ENCODE results near the gene LAMTOR4. TPM values are rescaled to one million over a fixed set of nuclear protein-coding genes. Genes with fewer than 3 reads are reported as not detected.

The LAMTOR4 gene
- total RNA-seq, 1 experiment from 2014 or later: 224 TPM

DNA sequence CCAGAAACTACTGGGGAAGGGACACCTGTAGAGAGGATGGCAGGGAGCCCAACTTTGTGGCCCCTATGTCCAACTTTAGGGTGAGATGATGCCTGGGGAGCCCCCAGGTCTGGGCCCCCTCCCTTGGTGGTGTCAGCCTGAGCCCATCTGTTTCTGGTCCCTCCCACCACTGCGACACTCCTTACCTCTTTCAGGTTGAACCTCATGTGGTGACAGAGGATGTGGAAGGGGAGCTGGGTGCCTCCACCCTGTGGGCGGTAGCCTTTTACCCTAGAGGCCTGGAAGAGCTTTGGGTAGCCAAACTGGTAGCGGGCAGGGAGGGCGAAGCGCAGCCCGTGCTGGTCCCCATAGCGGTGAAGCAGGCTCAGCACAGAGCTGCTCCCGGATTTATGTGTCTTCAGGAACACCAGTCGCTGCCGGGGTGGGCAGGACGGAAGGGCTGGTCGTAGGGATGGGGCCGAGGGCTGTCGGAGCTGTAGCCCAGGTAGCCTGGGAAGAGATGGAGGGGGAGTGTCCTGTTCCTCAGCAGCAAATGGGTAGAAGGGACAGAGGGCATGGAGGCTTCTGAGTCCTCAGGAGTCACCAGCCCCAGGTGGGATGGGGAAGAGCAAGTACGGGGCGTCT lies 17.7 kb downstream of the LAMTOR4 start:
- intact Hi-C loops (cut with micrococcal nuclease; ENCODE audit: unreplicated experiment): no loop called here

GRCh38 chr7:100166970-100167911 lies 18.5 kb downstream of the LAMTOR4 start:
- intact Hi-C loops (cut with micrococcal nuclease; ENCODE audit: unreplicated experiment) (no loop called here), in situ Hi-C loops (cut with HindIII; ENCODE audit: low pct_unique_long_range_greater_than_20kb, low sequenced_read_pairs) (no loop called here)
- CTCF ChIA-PET: no interaction called here
- H3K36me3 ChIP-seq (ENCODE audit: control insufficient read depth, insufficient read depth, low read length): no peaks in the 10 kb centered on the region
- POLR2A ChIA-PET: no interaction called here
- ATAC-seq (no peak), DNase-seq (ENCODE audit: low read depth, low spot score) (no peak)
- peak overlapping the region; percentile 39 to 71; a peak in 3 of 4 replicates for H3K4me3 ChIP-seq (ENCODE audit: low read depth in 2 of 2, low read length in 2 of 2)
- H3K4me1 ChIP-seq (ENCODE audit: control insufficient read depth, insufficient read depth, low read length): peaks cover 7% of the 10 kb centered on the region
- no peaks in the 10 kb centered on the region for H3K27me3 ChIP-seq (ENCODE audit: control insufficient read depth, insufficient read depth, low read length)
- no peaks in the 10 kb centered on the region for H3K9me3 ChIP-seq (ENCODE audit: control insufficient read depth, insufficient read depth, low read depth, low read length)
- no peak overlapping the region for H3K27ac ChIP-seq (ENCODE audit: low read length)
- no TSS peak for BruUV-seq (replicated peaks)
- TF ChIP-seq POLR2AphosphoS5 (IDR thresholded peaks at IDR 0.05; ENCODE audit: low read depth, low read length) (no peak), SIN3A (IDR thresholded peaks at IDR 0.05; ENCODE audit: borderline replicate concordance, insufficient read depth, low read depth, low read length) (no peak), TCF7L2 (IDR thresholded peaks at IDR 0.05; ENCODE audit: low read depth, low read length) (no peak), REST (IDR thresholded peaks at IDR 0.05; ENCODE audit: insufficient read depth in 1 of 2, low read depth in 2 of 2, low read length in 1 of 2) (no peak)
- TF ChIP-seq, protein P1, sequence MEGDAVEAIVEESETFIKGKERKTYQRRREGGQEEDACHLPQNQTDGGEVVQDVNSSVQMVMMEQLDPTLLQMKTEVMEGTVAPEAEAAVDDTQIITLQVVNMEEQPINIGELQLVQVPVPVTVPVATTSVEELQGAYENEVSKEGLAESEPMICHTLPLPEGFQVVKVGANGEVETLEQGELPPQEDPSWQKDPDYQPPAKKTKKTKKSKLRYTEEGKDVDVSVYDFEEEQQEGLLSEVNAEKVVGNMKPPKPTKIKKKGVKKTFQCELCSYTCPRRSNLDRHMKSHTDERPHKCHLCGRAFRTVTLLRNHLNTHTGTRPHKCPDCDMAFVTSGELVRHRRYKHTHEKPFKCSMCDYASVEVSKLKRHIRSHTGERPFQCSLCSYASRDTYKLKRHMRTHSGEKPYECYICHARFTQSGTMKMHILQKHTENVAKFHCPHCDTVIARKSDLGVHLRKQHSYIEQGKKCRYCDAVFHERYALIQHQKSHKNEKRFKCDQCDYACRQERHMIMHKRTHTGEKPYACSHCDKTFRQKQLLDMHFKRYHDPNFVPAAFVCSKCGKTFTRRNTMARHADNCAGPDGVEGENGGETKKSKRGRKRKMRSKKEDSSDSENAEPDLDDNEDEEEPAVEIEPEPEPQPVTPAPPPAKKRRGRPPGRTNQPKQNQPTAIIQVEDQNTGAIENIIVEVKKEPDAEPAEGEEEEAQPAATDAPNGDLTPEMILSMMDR (IDR thresholded peaks at IDR 0.05): no peak

More for the DNA sequence above, 17.7 kb downstream of the LAMTOR4 start:
- no peak for DNase-seq (ENCODE audit: low read depth, low spot score)
- no peak overlapping the region for H3K27ac ChIP-seq (ENCODE audit: low read length)
- in situ Hi-C loops (cut with HindIII; ENCODE audit: low pct_unique_long_range_greater_than_20kb, low sequenced_read_pairs): no loop called here
- no peaks in the 10 kb centered on the region for H3K9me3 ChIP-seq (ENCODE audit: control insufficient read depth, insufficient read depth, low read depth, low read length)
- TF ChIP-seq POLR2AphosphoS5 (IDR thresholded peaks at IDR 0.05; ENCODE audit: low read depth, low read length) (no peak), SIN3A (IDR thresholded peaks at IDR 0.05; ENCODE audit: borderline replicate concordance, insufficient read depth, low read depth, low read length) (no peak), REST (IDR thresholded peaks at IDR 0.05; ENCODE audit: insufficient read depth in 1 of 2, low read depth in 2 of 2, low read length in 1 of 2) (no peak), TCF7L2 (IDR thresholded peaks at IDR 0.05; ENCODE audit: low read depth, low read length) (no peak)
- TF ChIP-seq, protein P1 (IDR thresholded peaks at IDR 0.05): no peak
- no peak for ATAC-seq
- no peaks in the 10 kb centered on the region for H3K27me3 ChIP-seq (ENCODE audit: control insufficient read depth, insufficient read depth, low read length)
- ChIA-PET CTCF (no interaction called here), POLR2A (no interaction called here)
- no peaks in the 10 kb centered on the region for H3K36me3 ChIP-seq (ENCODE audit: control insufficient read depth, insufficient read depth, low read length)
- no peak overlapping the region for H3K4me3 ChIP-seq (ENCODE audit: low read depth in 2 of 2, low read length in 2 of 2)
- peaks cover 7% of the 10 kb centered on the region for H3K4me1 ChIP-seq (ENCODE audit: control insufficient read depth, insufficient read depth, low read length)
- no TSS peak for BruUV-seq (replicated peaks)
